ENCODE data around the gene UNCX. TPM values are rescaled to one million over a fixed set of nuclear protein-coding genes. Genes with fewer than 3 reads are reported as not detected.

Gene UNCX
- total and polyA plus RNA-seq, 4 donors = not detected

GRCh38 chr7:1251796-1252539 lies 19.3 kb downstream of the UNCX start:
- 51 to 64% methylated on average over 25 of the region's 25 CpGs for WGBS, 2 donors
- H3K27me3 ChIP-seq (ENCODE audit: control insufficient read depth in 3 of 3, insufficient read depth in 3 of 3, low read length in 2 of 3) = peaks cover 22 to 75% (median 27%) of the 10 kb centered on the region in 3 donors
- H3K27ac ChIP-seq (ENCODE audit: low read depth in 1 of 2, low read length in 1 of 2) = no peak overlapping the region
- H3K9me3 ChIP-seq (ENCODE audit: control insufficient read depth in 4 of 4, insufficient read depth in 3 of 4, low read length in 3 of 4) = no peaks in the 10 kb centered on the region
- no peak overlapping the region for H3K4me3 ChIP-seq
- TF ChIP-seq CTCF (IDR thresholded peaks at IDR 0.05; ENCODE audit: control extremely low read depth, extremely low read depth) = no peak
- DNase-seq = no peak
- ATAC-seq (ENCODE audit: insufficient read depth, low FRiP score) = no peak
- H3K9ac ChIP-seq (ENCODE audit: insufficient read depth in 1 of 2, low read length in 2 of 2) = no peak overlapping the region
- H3K36me3 ChIP-seq (ENCODE audit: control insufficient read depth in 4 of 4, insufficient read depth in 4 of 4, low read length in 4 of 4) = no peaks in the 10 kb centered on the region
- peaks cover 0 to 14% (median 3%) of the 10 kb centered on the region in 5 donors for H3K4me1 ChIP-seq (ENCODE audit: control insufficient read depth in 5 of 5, insufficient read depth in 5 of 5, low read length in 5 of 5)

- DNase-seq (no peak), ATAC-seq (ENCODE audit: insufficient read depth, low FRiP score) (no peak)
- no peak for TF ChIP-seq CTCF (IDR thresholded peaks at IDR 0.05; ENCODE audit: control extremely low read depth, extremely low read depth)
- H3K27ac ChIP-seq (ENCODE audit: low read depth in 1 of 2, low read length in 1 of 2) = no peak overlapping the region
- peaks cover 27 to 81% (median 28%) of the 10 kb centered on the region in 3 donors for H3K27me3 ChIP-seq (ENCODE audit: control insufficient read depth in 3 of 3, insufficient read depth in 3 of 3, low read length in 2 of 3)
- 74 to 78% methylated on average over 17 of the region's 17 CpGs for WGBS, 2 donors
- no peaks in the 10 kb centered on the region for H3K9me3 ChIP-seq (ENCODE audit: control insufficient read depth in 4 of 4, insufficient read depth in 3 of 4, low read length in 3 of 4)
- no peak overlapping the region for H3K4me3 ChIP-seq
- H3K36me3 ChIP-seq (ENCODE audit: control insufficient read depth in 4 of 4, insufficient read depth in 4 of 4, low read length in 4 of 4) = no peaks in the 10 kb centered on the region
- H3K4me1 ChIP-seq (ENCODE audit: control insufficient read depth in 5 of 5, insufficient read depth in 5 of 5, low read length in 5 of 5) = peaks cover 0 to 14% (median 3%) of the 10 kb centered on the region in 5 donors
- H3K9ac ChIP-seq (ENCODE audit: insufficient read depth in 1 of 2, low read length in 2 of 2) = no peak overlapping the region
Observed at GRCh38 chr7:1252540-1253090, 19.9 kb downstream of the UNCX start.

GRCh38 chr7:1253681-1254181 lies 21.1 kb downstream of the UNCX start:
- ATAC-seq (ENCODE audit: insufficient read depth, low FRiP score) = no peak
- 61 to 72% methylated on average over 20 of the region's 20 CpGs for WGBS, 2 donors

More at GRCh38 chr7:1253681-1254181, 21.1 kb downstream of the UNCX start:
- TF ChIP-seq CTCF (IDR thresholded peaks at IDR 0.05; ENCODE audit: control extremely low read depth, extremely low read depth) = no peak
- no peak for DNase-seq
- no peaks in the 10 kb centered on the region for H3K36me3 ChIP-seq (ENCODE audit: control insufficient read depth in 4 of 4, insufficient read depth in 4 of 4, low read length in 4 of 4)
- H3K4me3 ChIP-seq = no peak overlapping the region
- H3K4me1 ChIP-seq (ENCODE audit: control insufficient read depth in 5 of 5, insufficient read depth in 5 of 5, low read length in 5 of 5) = peaks cover 0 to 5% (median 0%) of the 10 kb centered on the region in 5 donors
- no peak overlapping the region for H3K9ac ChIP-seq (ENCODE audit: insufficient read depth in 1 of 2, low read length in 2 of 2)
- H3K27ac ChIP-seq (ENCODE audit: low read depth in 1 of 2, low read length in 1 of 2) = no peak overlapping the region
- H3K27me3 ChIP-seq (ENCODE audit: control insufficient read depth in 3 of 3, insufficient read depth in 3 of 3, low read length in 2 of 3) = peaks cover 22 to 75% (median 28%) of the 10 kb centered on the region in 3 donors
- H3K9me3 ChIP-seq (ENCODE audit: control insufficient read depth in 4 of 4, insufficient read depth in 3 of 4, low read length in 3 of 4) = no peaks in the 10 kb centered on the region

Data from lung (tissue), 12 donors.